ENCODE results near the gene CYP2J2. TPM values are rescaled to one million over a fixed set of nuclear protein-coding genes. Genes with fewer than 3 reads are reported as not detected.

The CYP2J2 gene, protein sequence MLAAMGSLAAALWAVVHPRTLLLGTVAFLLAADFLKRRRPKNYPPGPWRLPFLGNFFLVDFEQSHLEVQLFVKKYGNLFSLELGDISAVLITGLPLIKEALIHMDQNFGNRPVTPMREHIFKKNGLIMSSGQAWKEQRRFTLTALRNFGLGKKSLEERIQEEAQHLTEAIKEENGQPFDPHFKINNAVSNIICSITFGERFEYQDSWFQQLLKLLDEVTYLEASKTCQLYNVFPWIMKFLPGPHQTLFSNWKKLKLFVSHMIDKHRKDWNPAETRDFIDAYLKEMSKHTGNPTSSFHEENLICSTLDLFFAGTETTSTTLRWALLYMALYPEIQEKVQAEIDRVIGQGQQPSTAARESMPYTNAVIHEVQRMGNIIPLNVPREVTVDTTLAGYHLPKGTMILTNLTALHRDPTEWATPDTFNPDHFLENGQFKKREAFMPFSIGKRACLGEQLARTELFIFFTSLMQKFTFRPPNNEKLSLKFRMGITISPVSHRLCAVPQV
- 100 to 1,000 TPM in 5 of 9 donors, 10 to 100 TPM in 4; 57.1 to 208 (median 101) TPM for total RNA-seq
- 100 to 1,000 TPM in 1 of 2 donors, 10 to 100 TPM in 1; 45.6 to 161 TPM for polyA plus RNA-seq
- long read RNA-seq, donor 1, transcript CYP2J2-201 (9 exons, 1,896 nt): major isoform, 55 of 82 reads
- long read RNA-seq, donor 1, partial matches to known transcripts: 6 of 82 reads
- long read RNA-seq, donor 1, other reads (novel, unspliced or antisense): 19 of 82 reads
- long read RNA-seq, donor 2, transcript CYP2J2-201 (9 exons, 1,896 nt): major isoform, 404 of 493 reads
- long read RNA-seq, donor 2, partial matches to known transcripts: 31 of 493 reads
- long read RNA-seq, donor 2, other reads (novel, unspliced or antisense): 54 of 493 reads
- long read RNA-seq, donor 3, transcript CYP2J2-201 (9 exons, 1,896 nt): major isoform, 51 of 67 reads
- long read RNA-seq, donor 3, partial matches to known transcripts: 7 of 67 reads
- long read RNA-seq, donor 3, other reads (novel, unspliced or antisense): 8 of 67 reads

DNA sequence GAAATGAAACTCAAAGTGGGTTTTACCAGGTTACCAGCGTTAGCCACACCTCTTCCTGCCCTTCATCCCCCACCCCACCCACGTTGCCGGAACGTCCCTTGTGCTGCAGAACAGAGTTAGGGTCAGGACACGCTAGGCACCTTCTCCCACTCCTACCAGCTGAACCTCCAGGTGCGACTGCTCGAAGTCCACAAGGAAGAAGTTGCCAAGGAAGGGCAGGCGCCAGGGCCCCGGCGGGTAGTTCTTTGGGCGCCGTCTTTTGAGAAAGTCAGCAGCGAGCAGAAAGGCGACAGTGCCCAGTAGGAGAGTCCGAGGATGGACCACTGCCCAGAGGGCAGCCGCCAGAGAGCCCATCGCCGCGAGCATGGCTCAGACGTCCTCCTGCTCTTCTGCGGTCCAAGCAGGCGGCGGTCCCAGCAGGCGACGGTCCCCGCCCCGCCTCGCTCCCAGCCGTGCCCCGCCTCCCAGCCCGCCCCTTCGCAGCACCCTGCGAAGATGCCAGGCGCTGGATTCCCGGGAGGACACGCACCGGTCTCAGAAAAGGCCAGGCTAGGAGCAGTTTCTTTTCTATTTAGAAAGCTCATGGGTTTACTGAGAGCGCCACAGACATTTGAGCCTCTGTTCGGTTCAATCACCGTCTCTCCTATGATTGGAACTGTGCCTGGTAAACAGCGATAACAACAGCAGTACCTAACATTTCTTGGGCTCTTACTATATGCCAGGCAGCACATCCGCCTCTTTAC is at the start of gene CYP2J2:
Gene CYP2J2, minus strand, starts transcription at position 393 of the 743 bp plus-strand sequence. Its CDS starts 27 bp downstream, at position 366.
- 2 to 8% (median 3%) methylated on average over 12 to 42 of the region's 42 CpGs for WGBS, 4 donors
- intact Hi-C loops (cut with DNase I): no loop called here
- TF ChIP-seq, protein P1, sequence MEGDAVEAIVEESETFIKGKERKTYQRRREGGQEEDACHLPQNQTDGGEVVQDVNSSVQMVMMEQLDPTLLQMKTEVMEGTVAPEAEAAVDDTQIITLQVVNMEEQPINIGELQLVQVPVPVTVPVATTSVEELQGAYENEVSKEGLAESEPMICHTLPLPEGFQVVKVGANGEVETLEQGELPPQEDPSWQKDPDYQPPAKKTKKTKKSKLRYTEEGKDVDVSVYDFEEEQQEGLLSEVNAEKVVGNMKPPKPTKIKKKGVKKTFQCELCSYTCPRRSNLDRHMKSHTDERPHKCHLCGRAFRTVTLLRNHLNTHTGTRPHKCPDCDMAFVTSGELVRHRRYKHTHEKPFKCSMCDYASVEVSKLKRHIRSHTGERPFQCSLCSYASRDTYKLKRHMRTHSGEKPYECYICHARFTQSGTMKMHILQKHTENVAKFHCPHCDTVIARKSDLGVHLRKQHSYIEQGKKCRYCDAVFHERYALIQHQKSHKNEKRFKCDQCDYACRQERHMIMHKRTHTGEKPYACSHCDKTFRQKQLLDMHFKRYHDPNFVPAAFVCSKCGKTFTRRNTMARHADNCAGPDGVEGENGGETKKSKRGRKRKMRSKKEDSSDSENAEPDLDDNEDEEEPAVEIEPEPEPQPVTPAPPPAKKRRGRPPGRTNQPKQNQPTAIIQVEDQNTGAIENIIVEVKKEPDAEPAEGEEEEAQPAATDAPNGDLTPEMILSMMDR (IDR thresholded peaks at IDR 0.05): no peak
- TF ChIP-seq POLR2A (IDR thresholded peaks at IDR 0.05): peak in 1 of 2 donors; percentile 55
- peaks cover 0 to 11% (median 0%) of the 10 kb centered on the region in 12 donors for H3K4me1 ChIP-seq
- peaks cover 0 to 23% (median 12%) of the 10 kb centered on the region in 12 donors for H3K9me3 ChIP-seq
- ATAC-seq: peak; percentile 91 to 99 (median 98)
- H3K27ac ChIP-seq: peak within 1 kb of the TSS; percentile 34 to 97 (median 81)
- peaks cover 0 to 39% (median 6%) of the 10 kb centered on the region in 9 donors for H3K27me3 ChIP-seq
- no peaks in the 10 kb centered on the region for H3K36me3 ChIP-seq
- H3K4me3 ChIP-seq: peak within 1 kb of the TSS; percentile 38 to 77 (median 59)
- peak; percentile 72 to 86 (median 79) for DNase-seq

DNA sequence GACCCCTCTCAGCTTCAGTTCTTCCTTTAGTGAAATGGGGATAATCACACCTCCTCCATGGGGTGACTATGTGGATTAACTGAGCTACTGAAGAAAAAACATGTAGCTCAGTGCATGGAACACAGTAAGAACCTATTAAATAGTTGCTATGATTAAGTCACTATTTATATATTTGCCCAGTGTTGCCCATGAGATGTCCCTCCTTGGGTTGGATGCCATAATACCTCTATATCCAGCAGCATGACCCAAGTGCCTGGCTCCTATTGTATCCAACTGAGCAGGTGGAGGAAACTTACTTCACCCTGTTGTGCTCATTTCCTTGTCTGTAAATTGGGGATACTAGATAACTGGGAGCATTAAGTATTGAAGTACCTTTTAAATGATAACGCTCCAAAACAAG is 47.1 kb upstream of the CYP2J2 start:
- no peak overlapping the region for H3K4me3 ChIP-seq
- no peak for TF ChIP-seq POLR2A (IDR thresholded peaks at IDR 0.05)
- TF ChIP-seq, protein P1 (IDR thresholded peaks at IDR 0.05): no peak
- H3K4me1 ChIP-seq: peaks cover 0 to 15% (median 5%) of the 10 kb centered on the region in 12 donors
- H3K27ac ChIP-seq: no peak overlapping the region
- no peak for ATAC-seq
- no peak for DNase-seq
- intact Hi-C loops (cut with DNase I): loop anchor here (5.0 to 10.0 kb wide), 9 partner anchors 151 to 1881 kb away; no protein-coding TSS in a partner anchor
- H3K27me3 ChIP-seq: peaks cover 0 to 9% (median 0%) of the 10 kb centered on the region in 9 donors
- H3K36me3 ChIP-seq: no peaks in the 10 kb centered on the region
- 89 to 92% (median 91%) methylated on average over 1 of the region's 1 CpG for WGBS, 4 donors
- no peaks in the 10 kb centered on the region for H3K9me3 ChIP-seq

DNA sequence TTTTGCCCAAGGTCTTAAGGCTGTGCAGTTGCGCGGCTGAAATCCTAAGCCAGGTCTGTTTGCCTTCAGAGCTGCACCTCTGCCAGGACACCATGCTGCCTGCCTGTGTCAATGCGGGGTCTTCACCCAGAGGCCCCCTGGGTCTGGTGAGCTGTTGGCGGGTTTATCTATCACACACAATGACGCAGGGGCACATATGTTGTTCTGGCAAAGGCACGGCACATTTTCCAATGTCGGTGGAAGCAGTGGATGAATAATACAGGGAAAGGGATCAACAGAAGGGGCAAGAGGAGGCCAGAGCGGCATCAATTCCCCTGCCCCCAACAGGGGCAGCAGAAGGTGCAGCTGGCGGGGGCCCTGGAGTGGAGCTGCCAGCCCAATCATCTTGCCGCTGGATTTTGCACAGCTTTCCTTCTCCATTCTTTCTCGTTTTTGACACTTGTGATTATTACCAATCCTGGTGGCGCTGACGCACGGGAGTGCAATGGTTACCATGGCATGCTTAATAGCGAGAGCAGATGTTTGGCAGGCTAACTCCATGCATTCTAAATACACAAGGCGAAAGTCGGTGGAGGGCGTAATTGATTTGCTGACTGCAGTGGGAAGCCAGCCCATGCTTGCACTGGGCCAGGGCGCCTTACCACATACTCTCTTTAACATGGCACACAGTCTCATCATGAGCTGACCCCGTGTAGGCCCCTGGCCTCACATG is 45.8 kb upstream of the CYP2J2 start:
- intact Hi-C loops (cut with DNase I): loop anchor here (5.0 to 10.0 kb wide), 9 partner anchors 152 to 1882 kb away; no protein-coding TSS in a partner anchor
- Histone ChIP-seq H3K4me3 (no peak overlapping the region), H3K36me3 (no peaks in the 10 kb centered on the region), H3K27me3 (peaks cover 0 to 9% (median 0%) of the 10 kb centered on the region in 9 donors), H3K27ac (no peak overlapping the region), H3K4me1 (peaks cover 0 to 15% (median 5%) of the 10 kb centered on the region in 12 donors), H3K9me3 (no peaks in the 10 kb centered on the region)
- DNase-seq: no peak
- TF ChIP-seq POLR2A (IDR thresholded peaks at IDR 0.05): no peak
- 87 to 92% (median 89%) methylated on average over 20 of the region's 20 CpGs for WGBS, 4 donors
- ATAC-seq: no peak

Measured in heart left ventricle (tissue), 16 donors.